ENCODE measurements around the gene ZRANB2. TPM values are rescaled to one million over a fixed set of nuclear protein-coding genes. Genes with fewer than 3 reads are reported as not detected.

The ZRANB2 gene
- total and polyA plus RNA-seq, 2 experiments from 2014 or later: 29.3 to 76.7 TPM

GRCh38 chr1:71018791-71019190 lies 62.0 kb downstream of the ZRANB2 start:
- H3K27me3 ChIP-seq (replicated peaks; ENCODE audit: insufficient read depth): no peaks in the 10 kb centered on the region
- H4K20me1 ChIP-seq (ENCODE audit: insufficient read depth): no peaks in the 10 kb centered on the region
- H3K79me2 ChIP-seq (ENCODE audit: insufficient read depth): no peaks in the 10 kb centered on the region
- no peak overlapping the region for H3K27ac ChIP-seq
- H3K9me2 ChIP-seq (ENCODE audit: insufficient read depth): no peaks in the 10 kb centered on the region
- no peak overlapping the region for H3K4me2 ChIP-seq (ENCODE audit: unreplicated experiment)
- no peak for DNase-seq
- in situ Hi-C loops (cut with MboI): no loop called here
- no peaks in the 10 kb centered on the region for H3K36me3 ChIP-seq (ENCODE audit: low read depth)
- H3K4me1 ChIP-seq (ENCODE audit: insufficient read depth): peaks cover 11% of the 10 kb centered on the region
- H3F3A ChIP-seq (ENCODE audit: insufficient read depth): no peaks in the 10 kb centered on the region
- H3K9me3 ChIP-seq (ENCODE audit: low read depth): no peaks in the 10 kb centered on the region
- H2AFZ ChIP-seq: no peak overlapping the region
- no peak overlapping the region for H3K4me3 ChIP-seq
- no peak overlapping the region for H3K9ac ChIP-seq
- TF ChIP-seq EZH2phosphoT487 (IDR thresholded peaks at IDR 0.05; ENCODE audit: insufficient read depth, low read depth): no peak
- no peak for TF ChIP-seq EZH2 (IDR thresholded peaks at IDR 0.05; ENCODE audit: insufficient read depth, poor library complexity, severe bottlenecking)

DNA sequence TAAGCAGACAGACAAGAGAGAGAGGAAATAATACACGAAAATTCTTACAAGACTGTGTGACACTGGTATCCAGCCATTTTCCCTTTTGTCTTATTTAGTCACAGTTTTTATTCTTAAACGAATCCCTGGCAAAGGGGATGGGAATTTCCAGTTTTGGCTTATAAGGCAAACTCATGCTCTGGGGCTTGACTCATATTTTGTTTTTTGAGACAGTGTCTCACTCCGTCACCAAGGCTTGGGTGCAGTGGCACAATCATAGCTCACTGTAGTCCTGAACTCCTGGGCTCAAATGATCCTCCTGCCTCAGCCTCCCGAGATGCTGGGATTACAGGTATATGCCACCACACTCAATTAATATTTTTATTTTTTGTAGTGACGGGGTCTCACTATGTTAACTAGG lies 65.1 kb downstream of the ZRANB2 start:
- no peak overlapping the region for H3K4me2 ChIP-seq (ENCODE audit: unreplicated experiment)
- peak; percentile 43 for DNase-seq
- H3K9me2 ChIP-seq (ENCODE audit: insufficient read depth): no peaks in the 10 kb centered on the region
- H3K27ac ChIP-seq: no peak overlapping the region
- no peak overlapping the region for H3K4me3 ChIP-seq
- in situ Hi-C loops (cut with MboI): no loop called here
- H3K9me3 ChIP-seq (ENCODE audit: low read depth): no peaks in the 10 kb centered on the region
- H4K20me1 ChIP-seq (ENCODE audit: insufficient read depth): no peaks in the 10 kb centered on the region
- no peaks in the 10 kb centered on the region for H3K27me3 ChIP-seq (replicated peaks; ENCODE audit: insufficient read depth)
- no peak overlapping the region for H2AFZ ChIP-seq
- no peaks in the 10 kb centered on the region for H3K36me3 ChIP-seq (ENCODE audit: low read depth)
- WGBS, 2 experiments (ENCODE audit: low coverage in 1 of 2, low lambda C conversion rate in 2 of 2, missing lambda C conversion rate in 2 of 2): 25 to 26% methylated on average over 5 of the region's 5 CpGs
- no peak overlapping the region for H3K9ac ChIP-seq
- TF ChIP-seq EZH2phosphoT487 (IDR thresholded peaks at IDR 0.05; ENCODE audit: insufficient read depth, low read depth): no peak
- no peak for TF ChIP-seq EZH2 (IDR thresholded peaks at IDR 0.05; ENCODE audit: insufficient read depth, poor library complexity, severe bottlenecking)
- peaks cover 11% of the 10 kb centered on the region for H3K4me1 ChIP-seq (ENCODE audit: insufficient read depth)
- no peaks in the 10 kb centered on the region for H3F3A ChIP-seq (ENCODE audit: insufficient read depth)
- H3K79me2 ChIP-seq (ENCODE audit: insufficient read depth): no peaks in the 10 kb centered on the region

GRCh38 chr1:71014178-71014579 lies 66.7 kb downstream of the ZRANB2 start:
- no peak overlapping the region for H2AFZ ChIP-seq
- H3K9ac ChIP-seq: no peak overlapping the region
- no peaks in the 10 kb centered on the region for H4K20me1 ChIP-seq (ENCODE audit: insufficient read depth)
- H3K79me2 ChIP-seq (ENCODE audit: insufficient read depth): no peaks in the 10 kb centered on the region
- no peak overlapping the region for H3K27ac ChIP-seq
- in situ Hi-C loops (cut with MboI): no loop called here
- H3F3A ChIP-seq (ENCODE audit: insufficient read depth): no peaks in the 10 kb centered on the region
- TF ChIP-seq EZH2 (IDR thresholded peaks at IDR 0.05; ENCODE audit: insufficient read depth, poor library complexity, severe bottlenecking) (no peak), EZH2phosphoT487 (IDR thresholded peaks at IDR 0.05; ENCODE audit: insufficient read depth, low read depth) (no peak)
- H3K4me3 ChIP-seq: no peak overlapping the region
- no peaks in the 10 kb centered on the region for H3K9me3 ChIP-seq (ENCODE audit: low read depth)
- H3K4me1 ChIP-seq (ENCODE audit: insufficient read depth): peaks cover 11% of the 10 kb centered on the region
- no peaks in the 10 kb centered on the region for H3K36me3 ChIP-seq (ENCODE audit: low read depth)
- H3K27me3 ChIP-seq (replicated peaks; ENCODE audit: insufficient read depth): no peaks in the 10 kb centered on the region
- WGBS, 2 experiments (ENCODE audit: low coverage in 1 of 2, low lambda C conversion rate in 2 of 2, missing lambda C conversion rate in 2 of 2): 86 to 92% methylated on average over 1 of the region's 1 CpG
- H3K9me2 ChIP-seq (ENCODE audit: insufficient read depth): no peaks in the 10 kb centered on the region
- H3K4me2 ChIP-seq (ENCODE audit: unreplicated experiment): no peak overlapping the region
- peak; percentile 32 for DNase-seq

MicroRNAs within 50 kb of the gene (microRNA counts, 767-probe panel; counts per million panel counts)
- 447 counts per million, percentile 86 among the panel's probes with 10 or more counts for microRNA hsa-miR-186-5p

Small RNAs within 50 kb of the gene (microRNA-seq; reads per million reads assigned to microRNA genes)
- gene MIR186 (ENCODE audit: borderline number of aligned reads): 427 reads per million, percentile 65 among the genes with 10 or more reads in this experiment

Small RNAs within 50 kb of the gene (small RNA-seq; reads per million reads assigned to genes)
- 77.9 reads per million, percentile 94 among the genes with 10 or more reads in this experiment for gene MIR186 (ENCODE audit: low read depth, low replicate concordance)

Other genes starting within 250 kb of the ZRANB2 start
- gene PTGER3, start 33.2 kb downstream of the ZRANB2 start, total RNA-seq (2014; rRNA removed; shearing (Covaris generic)): 0.63 and 0.97 TPM in 2 replicates
- 0.31 and 0.44 TPM in 2 replicates for gene PTGER3, start 33.2 kb downstream of the ZRANB2 start, polyA plus RNA-seq (2016; fragmentation: Nextera tagmentation; extraction: Ambion mirVana)